LoVo (cell line): ENCODE results near the gene YTHDC2.
"Not testable (repeated sequence)": the region's sequence is repeated elsewhere in the genome, so short reads cannot be mapped to it uniquely, and the experiment has no call there.

Experiments
- DNase-seq: peaks from one replicate; pipeline ENCODE4 v3.0.0-alpha.2; 2016; ENCODE audit warnings: low spot score

YTHDC2 gene

GRCh38 chr5:113603246-113603645 is 89.8 kb downstream of the YTHDC2 start:
- not testable (repeated sequence) for DNase-seq

GRCh38 chr5:113606298-113607134 is 93.0 kb downstream of the YTHDC2 start:
- peak; percentile 33 for DNase-seq

GRCh38 chr5:113607361-113607760 is 93.9 kb downstream of the YTHDC2 start:
- no peak for DNase-seq

GRCh38 chr5:113608113-113608596 is 94.7 kb downstream of the YTHDC2 start:
- no peak for DNase-seq

GRCh38 chr5:113612060-113612496 is 98.6 kb downstream of the YTHDC2 start:
- peak; percentile 65 for DNase-seq

- DNase-seq = no peak
Measured at GRCh38 chr5:113614191-113614590, 100.7 kb downstream of the YTHDC2 start.

- no peak for DNase-seq
Measured at GRCh38 chr5:113615708-113616107, 102.2 kb downstream of the YTHDC2 start.

GRCh38 chr5:113617191-113617796 is 103.8 kb downstream of the YTHDC2 start:
- DNase-seq = no peak

- no peak for DNase-seq
Measured at GRCh38 chr5:113632996-113633395, 119.5 kb downstream of the YTHDC2 start.

GRCh38 chr5:113634957-113635356 is 121.5 kb downstream of the YTHDC2 start:
- DNase-seq = no peak

GRCh38 chr5:113641715-113642114 is 128.2 kb downstream of the YTHDC2 start:
- DNase-seq = no peak
